GM12892 (cell line): Measurements from ENCODE around the gene PRICKLE2.

Experiments
- DNase-seq: peaks from one replicate; pipeline ENCODE4 v3.0.0; 2011; ENCODE audit not compliant: insufficient read length
- FAIRE-seq: peaks from 2 replicates; lab custom pipeline; 2011; peaks lifted over from hg19 to GRCh38; lab: Jason Lieb, UNC
- POLR2A ChIP-seq: IDR thresholded peaks from 2 replicates; pipeline ENCODE4 v1.6.1; 2011; ENCODE audit warnings: low read depth, low read length, control low read depth
- POLR2AphosphoS5 ChIP-seq: IDR thresholded peaks from 2 replicates; pipeline ENCODE4 v1.6.1; 2011; ENCODE audit warnings: low read depth, low read length, control low read depth
- TAF1 ChIP-seq: IDR thresholded peaks from 2 replicates; pipeline ENCODE4 v1.6.1; 2011; ENCODE audit warnings: low read depth, mild to moderate bottlenecking, control low read depth, low read length, borderline replicate concordance

The PRICKLE2 gene

DNA sequence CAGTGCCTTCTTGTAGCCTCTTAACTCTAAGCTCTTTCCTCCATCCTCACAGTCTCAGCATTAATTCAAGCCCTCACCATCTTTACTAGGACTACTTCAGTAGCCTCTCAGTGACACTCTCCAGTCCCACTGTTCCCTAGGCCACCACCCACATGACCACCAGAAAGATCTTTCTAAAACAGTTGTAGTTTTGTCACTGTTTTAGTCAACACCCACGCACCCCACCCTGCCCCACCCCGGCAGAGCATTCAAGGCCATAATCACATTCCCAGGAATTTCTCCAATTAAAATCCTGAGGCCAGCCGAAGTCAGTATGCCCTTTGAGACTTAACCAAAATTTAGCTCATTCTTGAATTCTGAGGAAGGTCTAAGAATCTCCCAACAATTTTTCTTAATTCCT lies 170.8 kb downstream of the PRICKLE2 start:
- no peak for TF ChIP-seq POLR2A
- no peak for TF ChIP-seq TAF1
- TF ChIP-seq POLR2AphosphoS5, result no peak
- DNase-seq (no peak), FAIRE-seq (no peak)

DNA sequence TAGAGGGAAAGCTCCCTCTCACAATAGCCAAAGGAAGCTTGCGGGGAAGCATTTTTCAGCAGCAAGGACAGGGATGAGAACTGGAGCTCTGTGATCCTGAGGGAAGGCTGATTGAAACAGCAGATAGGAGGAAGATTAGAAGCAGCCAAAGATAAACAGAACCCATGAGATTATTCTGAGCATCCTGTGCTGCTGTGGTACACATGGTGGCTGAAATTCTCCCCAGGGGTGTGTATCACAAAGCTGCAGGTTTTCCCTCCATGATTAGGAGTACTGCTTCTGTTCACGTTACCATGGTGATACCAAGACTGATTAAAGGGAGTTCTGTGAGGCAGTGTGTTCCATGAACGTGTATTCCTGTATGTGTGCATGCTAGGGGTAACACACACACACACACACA lies 171.7 kb downstream of the PRICKLE2 start:
- TF ChIP-seq TAF1 (no peak), POLR2AphosphoS5 (no peak), POLR2A (no peak)
- FAIRE-seq, result no peak
- no peak for DNase-seq

DNA sequence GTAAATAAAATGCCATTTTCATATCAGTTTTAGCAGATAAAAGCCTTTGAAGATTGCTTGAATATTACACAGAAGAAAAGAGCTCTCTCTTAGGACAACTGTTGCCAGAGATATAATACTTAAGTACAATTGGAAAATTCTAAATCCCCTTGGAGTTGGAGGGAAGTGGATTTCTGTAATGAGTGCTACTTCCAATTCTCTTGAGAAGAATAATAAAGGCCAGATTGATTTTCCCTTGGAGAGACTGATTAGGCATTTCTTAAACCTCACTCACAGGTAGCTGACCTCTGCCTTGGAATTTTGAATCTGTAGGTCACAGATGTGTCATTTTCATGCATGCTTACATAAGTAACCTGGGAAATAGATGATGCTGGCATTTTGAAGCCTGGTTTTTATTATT lies 172.1 kb downstream of the PRICKLE2 start:
- no peak for TF ChIP-seq POLR2AphosphoS5
- TF ChIP-seq TAF1, result no peak
- no peak for TF ChIP-seq POLR2A
- FAIRE-seq (no peak), DNase-seq (no peak)

DNA sequence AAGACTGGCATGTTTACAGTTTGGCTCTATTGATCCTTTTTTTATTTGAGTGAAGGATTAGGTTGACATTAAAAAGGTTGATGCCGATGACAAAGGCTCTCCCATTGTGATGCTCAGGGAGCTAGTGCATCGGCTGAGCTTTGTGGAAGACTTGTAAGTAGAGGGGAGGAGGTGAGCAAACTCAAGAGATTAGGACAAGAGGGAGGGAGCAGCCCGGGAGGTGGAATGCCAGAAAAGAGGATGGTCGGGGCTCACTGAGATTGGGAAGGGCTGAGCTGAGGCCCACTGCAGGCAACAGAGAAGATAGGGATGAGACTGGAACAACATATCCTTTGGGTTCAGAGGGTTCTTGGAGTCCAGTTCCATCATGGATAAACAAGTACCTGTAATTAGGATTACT lies 175.4 kb downstream of the PRICKLE2 start:
- FAIRE-seq (no peak), DNase-seq (no peak)
- TF ChIP-seq POLR2A (no peak), TAF1 (no peak), POLR2AphosphoS5 (no peak)

DNA sequence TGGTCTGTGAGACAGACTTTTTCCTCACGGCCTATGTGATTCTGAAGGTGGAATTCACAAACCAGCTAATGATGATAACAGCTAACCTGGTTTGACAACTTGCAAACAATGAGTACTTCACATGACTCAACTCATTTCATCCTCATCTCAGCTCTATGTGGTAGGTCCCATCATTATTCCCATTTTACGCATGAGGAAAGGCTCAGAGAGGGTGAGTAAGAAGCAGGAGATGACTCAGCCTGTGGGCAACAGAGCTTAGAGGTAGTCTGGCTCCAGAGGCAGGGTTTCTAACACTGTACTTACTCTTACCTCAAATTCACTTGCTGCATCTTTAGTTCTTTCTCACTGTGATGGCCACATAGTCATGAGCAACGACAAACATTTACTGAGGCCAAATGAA lies 176.1 kb downstream of the PRICKLE2 start:
- FAIRE-seq, result no peak
- DNase-seq, result no peak
- TF ChIP-seq TAF1, result no peak
- TF ChIP-seq POLR2AphosphoS5, result no peak
- no peak for TF ChIP-seq POLR2A

DNA sequence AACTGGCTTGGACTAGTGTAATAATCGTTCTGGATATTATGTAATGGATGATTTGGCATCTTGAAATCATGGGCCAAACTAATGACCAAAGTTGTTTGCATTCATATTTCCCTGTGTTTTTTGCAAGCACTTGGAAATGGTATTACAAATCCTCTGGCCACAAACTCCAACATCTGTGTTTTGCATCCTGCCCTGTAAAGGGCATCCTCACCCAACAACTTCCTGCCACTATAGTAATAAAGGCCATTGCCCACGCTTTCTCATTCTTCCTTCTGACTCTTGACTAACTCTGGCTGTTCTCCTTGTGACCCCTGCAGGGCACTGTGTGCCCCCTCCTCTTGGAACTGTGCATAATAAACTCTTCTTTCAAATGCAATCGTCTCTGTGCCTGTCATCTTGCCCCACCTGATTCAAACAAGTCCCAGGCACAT lies 176.6 kb downstream of the PRICKLE2 start:
- no peak for TF ChIP-seq TAF1
- DNase-seq (no peak), FAIRE-seq (no peak)

DNA sequence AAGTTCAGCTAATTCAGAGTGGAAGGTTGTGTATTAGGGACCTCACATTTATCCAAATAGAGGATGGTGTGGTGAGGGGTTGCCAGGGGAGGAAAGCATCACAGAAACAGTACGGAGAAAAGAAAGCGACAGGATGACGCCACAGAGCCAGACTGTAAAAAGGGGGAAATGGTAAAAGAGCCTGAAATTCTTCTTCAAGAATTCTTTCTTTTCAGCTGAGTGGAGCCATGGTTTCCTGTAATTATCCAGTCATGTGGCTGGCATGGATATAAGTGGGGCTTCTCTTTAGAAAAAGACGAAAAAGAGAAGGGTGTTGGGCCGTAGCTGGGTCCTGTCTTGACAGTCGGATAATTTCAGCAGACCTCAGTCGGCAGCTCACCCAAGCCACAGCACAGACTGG lies 177.5 kb downstream of the PRICKLE2 start:
- DNase-seq (no peak), FAIRE-seq (no peak)
- TF ChIP-seq POLR2AphosphoS5 (no peak), POLR2A (no peak), TAF1 (no peak)

DNA sequence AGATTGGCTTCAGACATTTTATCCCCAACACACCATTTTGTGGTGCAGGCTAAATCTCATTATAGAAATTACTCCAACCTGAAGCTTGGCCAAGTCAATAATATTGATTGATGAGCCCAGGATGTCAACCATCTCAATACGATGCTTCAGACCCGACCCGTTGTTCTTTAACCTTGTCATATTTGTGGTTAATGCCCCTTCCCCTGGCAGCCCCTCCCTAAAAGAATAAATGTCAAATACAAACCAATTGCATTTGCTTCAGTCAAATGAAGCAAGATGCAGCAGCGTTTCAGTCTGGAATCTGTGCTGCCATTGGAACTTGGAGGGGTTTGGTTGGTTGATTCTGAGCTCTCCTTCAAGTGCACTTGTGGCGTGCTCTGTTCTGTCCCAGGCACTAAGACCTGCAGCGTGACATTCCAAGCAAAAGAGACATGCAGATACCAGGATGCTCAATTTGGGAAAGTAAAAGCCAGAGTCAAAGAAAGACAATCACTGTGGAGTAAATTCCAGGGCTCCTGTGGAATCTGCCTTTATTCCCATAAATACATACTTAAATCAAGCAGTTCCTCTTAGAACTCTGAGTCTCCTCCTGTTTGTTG lies 178.2 kb downstream of the PRICKLE2 start:
- no peak for FAIRE-seq
- no peak for TF ChIP-seq POLR2A
- no peak for TF ChIP-seq POLR2AphosphoS5
- no peak for TF ChIP-seq TAF1

DNA sequence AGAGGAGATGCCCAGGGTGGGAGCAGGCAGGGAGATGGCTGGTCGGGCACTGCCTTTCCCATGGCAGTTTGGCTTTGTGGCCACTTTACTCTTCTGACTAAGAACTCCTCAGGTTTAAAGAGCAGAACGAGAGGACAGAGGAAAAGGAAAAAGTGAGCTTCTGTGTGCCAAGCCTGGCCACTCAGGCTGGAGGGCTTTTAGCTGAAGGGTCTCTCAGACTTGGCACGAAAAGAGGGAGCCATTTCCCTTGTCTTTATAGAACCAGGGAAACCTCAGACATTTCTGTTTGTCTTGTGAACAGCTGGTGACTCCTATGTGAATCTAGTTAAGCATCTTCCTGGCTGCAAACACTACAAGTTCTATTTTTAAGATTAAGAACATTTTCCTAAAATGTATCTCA lies 178.7 kb downstream of the PRICKLE2 start:
- FAIRE-seq (no peak), DNase-seq (no peak)
- TF ChIP-seq TAF1 (no peak), POLR2A (no peak), POLR2AphosphoS5 (no peak)

More for the DNA sequence above, 178.2 kb downstream of the PRICKLE2 start:
- DNase-seq, result no peak

DNA sequence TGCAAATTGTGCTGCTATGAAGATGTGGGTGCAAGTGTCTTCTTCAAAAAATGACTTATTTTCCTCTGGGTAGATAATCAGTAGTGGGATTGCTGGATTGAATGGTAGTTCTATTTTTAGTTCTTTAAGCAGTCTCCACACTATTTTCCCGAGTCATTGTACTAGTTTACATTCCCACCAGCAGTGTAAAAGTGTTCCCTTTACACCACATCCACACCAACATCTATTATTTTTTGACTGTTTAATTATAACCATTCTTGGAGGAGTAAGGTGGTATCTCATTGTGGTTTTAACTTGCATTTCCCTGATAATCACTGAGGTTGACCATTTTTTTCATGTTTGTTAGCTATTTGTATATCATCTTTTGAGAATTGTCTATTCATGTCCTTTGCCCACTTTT lies 182.3 kb downstream of the PRICKLE2 start:
- FAIRE-seq (no peak), DNase-seq (no peak)
- TF ChIP-seq TAF1, result no peak
- no peak for TF ChIP-seq POLR2A
- no peak for TF ChIP-seq POLR2AphosphoS5
